Right lobe of liver (tissue), 4 donors: ENCODE data around the gene NRIP3.

Experiments
- POLR2A ChIP-seq: fragments of 450-650 bp; IDR thresholded peaks from one replicate; pipeline ENCODE4 v1.6.1; 2017; ENCODE audit warnings: antibody characterized with exemption, mild to moderate bottlenecking
- TF ChIP-seq, protein P1 (sequence below), 4 donors: fragments of 200-600 bp in 3 of 4; fragments of 450-650 bp in 1 of 4; IDR thresholded peaks; one replicate each; pipeline versions ENCODE4 v1.5.1 to v1.8.0; 2016 to 2022; ENCODE audit warnings: antibody characterized with exemption in 4 of 4, mild to moderate bottlenecking in 2 of 4
- donor health status: DM: no; HTN: no; CAD: no.
- donor health status: DM: no; HTN: no; CAD: no.
- donor health status: DM: no; HTN: yes; CAD: no.

GRCh38 chr11:9046481-9046880 is 42.7 kb upstream of the NRIP3 start:
- TF ChIP-seq, protein P1, sequence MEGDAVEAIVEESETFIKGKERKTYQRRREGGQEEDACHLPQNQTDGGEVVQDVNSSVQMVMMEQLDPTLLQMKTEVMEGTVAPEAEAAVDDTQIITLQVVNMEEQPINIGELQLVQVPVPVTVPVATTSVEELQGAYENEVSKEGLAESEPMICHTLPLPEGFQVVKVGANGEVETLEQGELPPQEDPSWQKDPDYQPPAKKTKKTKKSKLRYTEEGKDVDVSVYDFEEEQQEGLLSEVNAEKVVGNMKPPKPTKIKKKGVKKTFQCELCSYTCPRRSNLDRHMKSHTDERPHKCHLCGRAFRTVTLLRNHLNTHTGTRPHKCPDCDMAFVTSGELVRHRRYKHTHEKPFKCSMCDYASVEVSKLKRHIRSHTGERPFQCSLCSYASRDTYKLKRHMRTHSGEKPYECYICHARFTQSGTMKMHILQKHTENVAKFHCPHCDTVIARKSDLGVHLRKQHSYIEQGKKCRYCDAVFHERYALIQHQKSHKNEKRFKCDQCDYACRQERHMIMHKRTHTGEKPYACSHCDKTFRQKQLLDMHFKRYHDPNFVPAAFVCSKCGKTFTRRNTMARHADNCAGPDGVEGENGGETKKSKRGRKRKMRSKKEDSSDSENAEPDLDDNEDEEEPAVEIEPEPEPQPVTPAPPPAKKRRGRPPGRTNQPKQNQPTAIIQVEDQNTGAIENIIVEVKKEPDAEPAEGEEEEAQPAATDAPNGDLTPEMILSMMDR (IDR thresholded peaks at IDR 0.05), result no peak
- TF ChIP-seq POLR2A, result no peak
